GM06990 (cell line): ENCODE data around the gene RPL37A.

ENCODE experiments used
- DNase-seq: peaks from one replicate; pipeline ENCODE4 v3.0.0-alpha.2; 2011; ENCODE audit not compliant: insufficient read length; ENCODE audit errors: extremely low read depth
- H3K27me3 ChIP-seq: replicated peaks from 2 replicates; pipeline ENCODE4 v1.6.0; 2011; ENCODE audit warnings: low read length; ENCODE audit not compliant: control insufficient read depth, insufficient read depth
- H3K36me3 ChIP-seq: 2 replicates; pipeline ENCODE4 v1.5.1; 2011; ENCODE audit warnings: low read length; ENCODE audit not compliant: control insufficient read depth, insufficient read depth
- H3K4me3 ChIP-seq: replicated peaks from 2 replicates; pipeline ENCODE4 v1.5.1; 2011; ENCODE audit warnings: low read depth, mild to moderate bottlenecking, control low read depth, low read length
- CTCF ChIP-seq: IDR thresholded peaks from 2 replicates; pipeline ENCODE4 v1.5.1; 2011; ENCODE audit warnings: low read length, control low read depth, mild to moderate bottlenecking, inconsistent platforms; ENCODE audit not compliant: insufficient read depth, poor library complexity, severe bottlenecking

RPL37A gene

GRCh38 chr2:216497382-216498069 lies 1.1 kb upstream of the RPL37A start:
- no peak for TF ChIP-seq CTCF
- Histone ChIP-seq H3K27me3 (no peaks in the 10 kb centered on the region), H3K4me3 (peak overlapping the region; percentile 68), H3K36me3 (peaks cover 10% of the 10 kb centered on the region)
- no peak for DNase-seq

GRCh38 chr2:216498070-216498378 lies 620 bp upstream of the RPL37A start:
- no peak for TF ChIP-seq CTCF
- Histone ChIP-seq H3K27me3 (no peaks in the 10 kb centered on the region), H3K4me3 (peak overlapping the region; percentile 68), H3K36me3 (peaks cover 13% of the 10 kb centered on the region)
- no peak for DNase-seq

GRCh38 chr2:216499641-216500218 lies 1.1 kb downstream of the RPL37A start:
- Histone ChIP-seq H3K27me3 (no peaks in the 10 kb centered on the region), H3K4me3 (peak overlapping the region; percentile 68), H3K36me3 (peaks cover 15% of the 10 kb centered on the region)
- TF ChIP-seq CTCF: no peak
- DNase-seq: no peak

GRCh38 chr2:216500572-216500971 lies 1.9 kb downstream of the RPL37A start:
- H3K36me3 ChIP-seq: peaks cover 17% of the 10 kb centered on the region
- no peak for DNase-seq
- TF ChIP-seq CTCF: no peak
- H3K4me3 ChIP-seq: peak overlapping the region; percentile 68
- no peaks in the 10 kb centered on the region for H3K27me3 ChIP-seq

- DNase-seq: no peak
- TF ChIP-seq CTCF: no peak
- Histone ChIP-seq H3K27me3 (no peaks in the 10 kb centered on the region), H3K4me3 (no peak overlapping the region), H3K36me3 (peaks cover 19% of the 10 kb centered on the region)
These were observed 3.2 kb downstream of the RPL37A start for GRCh38 chr2:216501854-216502253.
